Medulla oblongata (tissue), 1 donor: ENCODE results near the gene CDKN3.
"Not testable (repeated sequence)": the region's sequence is repeated elsewhere in the genome, so short reads cannot be mapped to it uniquely, and the experiment has no call there.

Source experiments
- DNase-seq: peaks from one replicate; pipeline ENCODE4 v3.0.0-alpha.2; 2015; ENCODE audit errors: extremely low spot score

CDKN3 gene

GRCh38 chr14:54370323-54371198, 26.2 kb upstream of the CDKN3 start:
- no peak for DNase-seq

GRCh38 chr14:54374117-54374884, 22.5 kb upstream of the CDKN3 start:
- no peak for DNase-seq

- no peak for DNase-seq
Measured at GRCh38 chr14:54377501-54377900, 19.3 kb upstream of the CDKN3 start.

- not testable (repeated sequence) for DNase-seq
Measured at GRCh38 chr14:54378893-54379292, 17.9 kb upstream of the CDKN3 start.

GRCh38 chr14:54380558-54380957, 16.2 kb upstream of the CDKN3 start:
- not testable (repeated sequence) for DNase-seq

- DNase-seq: no peak
Measured at GRCh38 chr14:54381821-54382220, 15.0 kb upstream of the CDKN3 start.

GRCh38 chr14:54383835-54384234, 13.0 kb upstream of the CDKN3 start:
- no peak for DNase-seq

- no peak for DNase-seq
Measured at GRCh38 chr14:54385556-54385955, 11.3 kb upstream of the CDKN3 start.

GRCh38 chr14:54387328-54387727, 9.5 kb upstream of the CDKN3 start:
- no peak for DNase-seq

GRCh38 chr14:54392131-54392859, 4.5 kb upstream of the CDKN3 start:
- no peak for DNase-seq

GRCh38 chr14:54392986-54393884, 3.6 kb upstream of the CDKN3 start:
- not testable (repeated sequence) for DNase-seq

- no peak for DNase-seq
Measured at GRCh38 chr14:54394596-54394995, 2.2 kb upstream of the CDKN3 start.

- DNase-seq: no peak
Measured at GRCh38 chr14:54395284-54395683, 1.5 kb upstream of the CDKN3 start.

- DNase-seq: no peak
Measured at GRCh38 chr14:54395716-54396115, 1.1 kb upstream of the CDKN3 start.

- DNase-seq: peak; percentile 4
Measured at GRCh38 chr14:54396183-54396492, 669 bp upstream of the CDKN3 start.

- no peak for DNase-seq
Measured at GRCh38 chr14:54399560-54399959, 2.8 kb downstream of the CDKN3 start.

GRCh38 chr14:54403401-54404005, 6.7 kb downstream of the CDKN3 start:
- not testable (repeated sequence) for DNase-seq

GRCh38 chr14:54410215-54410614, 13.4 kb downstream of the CDKN3 start:
- no peak for DNase-seq

GRCh38 chr14:54411371-54411770, 14.6 kb downstream of the CDKN3 start:
- DNase-seq: no peak

- peak; percentile 60 for DNase-seq
Measured at GRCh38 chr14:54420478-54421142, 23.8 kb downstream of the CDKN3 start.
